Spinal cord (tissue), 10 donors: ENCODE results near the gene CEACAM4. TPM values are rescaled to one million over a fixed set of nuclear protein-coding genes. Genes with fewer than 3 reads are reported as not detected.

Experiments used
- DNase-seq, 6 donors: peaks; one replicate each; pipeline versions ENCODE4 v3.0.0 to v3.0.0-alpha.2; 2013 to 2015; ENCODE audit warnings: low spot score in 6 of 6, low read depth in 4 of 6
- H3K27ac ChIP-seq: one replicate; pipeline ENCODE4 v1.5.1; 2013; ENCODE audit warnings: low read depth, low read length, control low read depth
- H3K27me3 ChIP-seq: one replicate; pipeline ENCODE4 v1.6.1; 2013; ENCODE audit warnings: low read length; ENCODE audit not compliant: control insufficient read depth, insufficient read depth
- H3K36me3 ChIP-seq: one replicate; pipeline ENCODE4 v1.6.1; 2013; ENCODE audit warnings: low read length; ENCODE audit not compliant: control insufficient read depth, insufficient read depth
- H3K4me1 ChIP-seq: one replicate; pipeline ENCODE4 v1.6.1; 2013; ENCODE audit warnings: low read length; ENCODE audit not compliant: control insufficient read depth, insufficient read depth
- H3K4me3 ChIP-seq: one replicate; pipeline ENCODE4 v1.5.1; 2013; ENCODE audit warnings: low read depth, low read length, control low read depth
- H3K9me3 ChIP-seq: one replicate; pipeline ENCODE4 v1.6.1; 2013; ENCODE audit warnings: low read length; ENCODE audit not compliant: control insufficient read depth, insufficient read depth
- WGBS: methylation state at CpG from one replicate; pipeline ENCODE4 v1.1.5; 2013; ENCODE audit warnings: missing lambda C conversion rate; ENCODE audit not compliant: insufficient coverage; 5-methylcytosine and 5-hydroxymethylcytosine counted together
- polyA plus RNA-seq, 2 donors: library from polyadenylated mRNA; unstranded; fragments of 120-200 nt; gene quantifications; one replicate each; pipeline ENCODE4 v1.2.1, GENCODE V29; 2013; ENCODE audit not compliant: insufficient read length in 2 of 2
- total RNA-seq, 2 donors: library from RNA; depleted of rRNA in 1 of 2; stranded (reverse); fragments of 120-200 nt in 1 of 2; fragments of >200 nt in 1 of 2; gene quantifications; one replicate each; pipeline versions ENCODE4 v1.2.3 to v1.2.4, GENCODE V29; 2013 to 2014
- donor health status: healthy.

Gene CEACAM4
- total and polyA plus RNA-seq, 4 donors = 0.17 to 1.1 TPM; not detected in 2

- Histone ChIP-seq H3K27me3 (peaks cover 14% of the 10 kb centered on the region), H3K27ac (no peak overlapping the region), H3K4me1 (no peaks in the 10 kb centered on the region), H3K36me3 (no peaks in the 10 kb centered on the region), H3K4me3 (no peak overlapping the region), H3K9me3 (no peaks in the 10 kb centered on the region)
- WGBS = no CpG with 5 or more reads among the region's 6 CpGs
- DNase-seq = peak in 5 of 6 donors; percentile 17 to 79 (median 29)
These were observed 15.1 kb upstream of the CEACAM4 start for GRCh38 chr19:41641879-41642485.

- Histone ChIP-seq H3K4me1 (no peaks in the 10 kb centered on the region), H3K27ac (no peak overlapping the region), H3K36me3 (no peaks in the 10 kb centered on the region), H3K9me3 (no peaks in the 10 kb centered on the region), H3K4me3 (no peak overlapping the region), H3K27me3 (peaks cover 14% of the 10 kb centered on the region)
- DNase-seq = no peak
- 48% methylated on average over 2 of the region's 6 CpGs for WGBS
These were observed 11.8 kb upstream of the CEACAM4 start for GRCh38 chr19:41638641-41639081.

- H3K27me3 ChIP-seq = peaks cover 14% of the 10 kb centered on the region
- no CpG with 5 or more reads among the region's 2 CpGs for WGBS
- no peaks in the 10 kb centered on the region for H3K36me3 ChIP-seq
- H3K9me3 ChIP-seq = no peaks in the 10 kb centered on the region
- H3K27ac ChIP-seq = no peak overlapping the region
- H3K4me1 ChIP-seq = no peaks in the 10 kb centered on the region
- DNase-seq = no peak
- H3K4me3 ChIP-seq = no peak overlapping the region
These were observed 10.6 kb upstream of the CEACAM4 start for GRCh38 chr19:41637484-41637883.

DNA sequence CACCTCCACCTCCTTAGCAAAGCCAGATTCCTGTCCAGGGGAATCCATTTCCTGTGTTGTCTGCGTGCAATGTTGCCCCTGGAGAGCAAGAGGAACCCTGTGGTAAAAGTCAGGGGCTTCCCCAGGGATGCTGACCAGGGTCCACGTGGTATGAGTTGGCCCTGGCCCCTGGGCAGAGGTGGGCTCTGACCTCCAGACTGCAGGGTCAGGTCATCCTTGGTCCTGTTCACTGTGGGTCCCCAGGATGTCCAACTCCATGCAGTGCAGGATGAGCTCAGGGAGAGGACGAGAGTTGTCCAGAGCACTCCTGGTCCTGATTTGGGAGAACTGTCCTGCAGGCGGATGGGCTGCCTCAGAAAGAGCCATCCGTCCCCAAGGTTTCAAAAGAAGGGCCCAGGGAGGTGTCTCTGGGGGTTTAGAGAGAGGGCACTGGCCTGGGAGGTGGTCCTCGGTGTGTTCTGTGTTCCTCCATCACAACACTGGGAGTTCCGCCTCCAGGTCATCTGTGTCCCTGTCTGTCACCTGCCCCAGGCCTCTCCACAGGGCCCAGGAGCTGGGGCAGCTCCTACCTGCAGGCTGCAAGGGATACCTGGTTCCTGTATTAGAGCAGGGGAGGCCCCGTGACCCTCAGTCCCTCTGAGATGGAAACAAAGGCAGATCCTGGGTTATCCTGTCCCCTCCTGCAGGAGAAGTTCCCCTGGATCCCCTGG lies 1.2 kb upstream of the CEACAM4 start:
- Histone ChIP-seq H3K4me3 (no peak overlapping the region), H3K27me3 (peaks cover 8% of the 10 kb centered on the region), H3K9me3 (no peaks in the 10 kb centered on the region), H3K4me1 (no peaks in the 10 kb centered on the region), H3K27ac (no peak overlapping the region), H3K36me3 (no peaks in the 10 kb centered on the region)
- no peak for DNase-seq
- WGBS = 68% methylated on average over 8 of the region's 8 CpGs

- WGBS = 74% methylated on average over 2 of the region's 3 CpGs
- no peak for DNase-seq
- H3K4me1 ChIP-seq = no peaks in the 10 kb centered on the region
- no peaks in the 10 kb centered on the region for H3K9me3 ChIP-seq
- H3K27me3 ChIP-seq = peaks cover 8% of the 10 kb centered on the region
- H3K4me3 ChIP-seq = no peak overlapping the region
- no peaks in the 10 kb centered on the region for H3K36me3 ChIP-seq
- no peak overlapping the region for H3K27ac ChIP-seq
These were observed 596 bp downstream of the CEACAM4 start for GRCh38 chr19:41626278-41626677.

- H3K9me3 ChIP-seq = no peaks in the 10 kb centered on the region
- no peak overlapping the region for H3K27ac ChIP-seq
- no peak for DNase-seq
- 70% methylated on average over 4 of the region's 4 CpGs for WGBS
- peaks cover 8% of the 10 kb centered on the region for H3K27me3 ChIP-seq
- H3K4me3 ChIP-seq = no peak overlapping the region
- no peaks in the 10 kb centered on the region for H3K4me1 ChIP-seq
- H3K36me3 ChIP-seq = no peaks in the 10 kb centered on the region
These were observed 1.9 kb downstream of the CEACAM4 start for GRCh38 chr19:41624937-41625336.

DNA sequence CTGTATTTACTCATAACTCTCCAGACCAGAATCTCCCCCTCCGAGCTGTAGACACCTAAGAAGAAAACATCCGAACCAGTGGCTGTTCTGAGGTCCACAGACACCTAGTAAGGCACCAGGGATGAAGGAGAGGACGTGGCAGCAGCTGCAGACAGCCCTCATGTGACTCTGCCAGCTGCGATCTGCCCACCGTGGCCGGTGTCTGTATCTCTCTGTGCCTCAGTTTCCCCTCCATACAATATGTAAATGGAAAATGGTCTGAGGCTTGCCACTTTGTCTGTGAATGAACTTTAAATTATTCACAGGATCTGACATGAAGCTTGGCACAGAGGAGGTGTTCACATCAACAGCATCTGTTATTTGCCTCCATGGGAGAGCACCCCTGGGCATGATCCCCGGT lies 2.4 kb downstream of the CEACAM4 start:
- 70% methylated on average over 3 of the region's 7 CpGs for WGBS
- Histone ChIP-seq H3K27me3 (peaks cover 8% of the 10 kb centered on the region), H3K36me3 (no peaks in the 10 kb centered on the region), H3K4me1 (no peaks in the 10 kb centered on the region), H3K9me3 (no peaks in the 10 kb centered on the region), H3K4me3 (no peak overlapping the region), H3K27ac (no peak overlapping the region)
- no peak for DNase-seq

- Histone ChIP-seq H3K9me3 (no peaks in the 10 kb centered on the region), H3K27ac (no peak overlapping the region), H3K27me3 (peaks cover 8% of the 10 kb centered on the region), H3K36me3 (no peaks in the 10 kb centered on the region), H3K4me3 (no peak overlapping the region), H3K4me1 (no peaks in the 10 kb centered on the region)
- WGBS = 33% methylated on average over 1 of the region's 4 CpGs
- DNase-seq = no peak
These were observed 3.5 kb downstream of the CEACAM4 start for GRCh38 chr19:41623360-41623759.

- no peak for DNase-seq
- peaks cover under 1% of the 10 kb centered on the region for H3K27me3 ChIP-seq
- H3K9me3 ChIP-seq = no peaks in the 10 kb centered on the region
- no peaks in the 10 kb centered on the region for H3K36me3 ChIP-seq
- no peak overlapping the region for H3K4me3 ChIP-seq
- H3K27ac ChIP-seq = no peak overlapping the region
- 67% methylated on average over 6 of the region's 7 CpGs for WGBS
- H3K4me1 ChIP-seq = no peaks in the 10 kb centered on the region
These were observed 5.2 kb downstream of the CEACAM4 start for GRCh38 chr19:41621654-41622053.

GRCh38 chr19:41621226-41621625 lies 5.6 kb downstream of the CEACAM4 start:
- Histone ChIP-seq H3K27me3 (no peaks in the 10 kb centered on the region), H3K27ac (no peak overlapping the region), H3K4me3 (no peak overlapping the region), H3K9me3 (no peaks in the 10 kb centered on the region), H3K4me1 (no peaks in the 10 kb centered on the region), H3K36me3 (no peaks in the 10 kb centered on the region)
- WGBS = 34% methylated on average over 3 of the region's 4 CpGs
- no peak for DNase-seq
